Stimulated activated CD8-positive, alpha-beta memory T cell treated with anti-CD3 and anti-CD28 coated beads, Interleukin-15, amount 100 ng/mL, for 48 hours (primary cell): ENCODE data around the gene PRR19.

Experiments used
- DNase-seq, 2 donors: peaks; one replicate each; pipeline ENCODE4 v3.0.0-alpha.2; 2020; ENCODE audit warnings: low read depth in 2 of 2

The PRR19 gene

GRCh38 chr19:42283188-42284065, 18.5 kb upstream of the PRR19 start:
- DNase-seq, result peak; percentile 94 to 95

- DNase-seq, result peak; percentile 63 to 79
These were observed 17.8 kb upstream of the PRR19 start for GRCh38 chr19:42284066-42284501.

- DNase-seq, result no peak
These were observed 17.2 kb upstream of the PRR19 start for GRCh38 chr19:42284591-42285341.

GRCh38 chr19:42285541-42285941, 16.4 kb upstream of the PRR19 start:
- DNase-seq, result no peak

- DNase-seq, result no peak
These were observed 16.0 kb upstream of the PRR19 start for GRCh38 chr19:42285988-42286348.

- DNase-seq, result no peak
These were observed 15.4 kb upstream of the PRR19 start for GRCh38 chr19:42286349-42287016.

GRCh38 chr19:42287017-42287826, 14.7 kb upstream of the PRR19 start:
- DNase-seq, result no peak

- no peak for DNase-seq
These were observed 14.2 kb upstream of the PRR19 start for GRCh38 chr19:42287827-42288107.

GRCh38 chr19:42288387-42288786, 13.5 kb upstream of the PRR19 start:
- no peak for DNase-seq

GRCh38 chr19:42288881-42289555, 12.9 kb upstream of the PRR19 start:
- DNase-seq, result no peak

GRCh38 chr19:42289556-42290041, 12.3 kb upstream of the PRR19 start:
- no peak for DNase-seq

GRCh38 chr19:42290136-42290522, 11.8 kb upstream of the PRR19 start:
- no peak for DNase-seq

GRCh38 chr19:42290523-42291434, 11.2 kb upstream of the PRR19 start:
- peak; percentile 48 to 56 for DNase-seq

- DNase-seq, result no peak
These were observed 10.5 kb upstream of the PRR19 start for GRCh38 chr19:42291435-42291810.

GRCh38 chr19:42292042-42292960, 9.6 kb upstream of the PRR19 start:
- no peak for DNase-seq

- DNase-seq, result no peak
These were observed 9.0 kb upstream of the PRR19 start for GRCh38 chr19:42292963-42293362.

- no peak for DNase-seq
These were observed 8.4 kb upstream of the PRR19 start for GRCh38 chr19:42293540-42293939.

GRCh38 chr19:42293948-42294347, 8.0 kb upstream of the PRR19 start:
- DNase-seq, result no peak
